BJ (cell line): ENCODE measurements around the gene TXN2. TPM values are rescaled to one million over a fixed set of nuclear protein-coding genes. Genes with fewer than 3 reads are reported as not detected.
"Not testable (repeated sequence)": the region's sequence is repeated elsewhere in the genome, so short reads cannot be mapped to it uniquely, and the experiment has no call there.

ENCODE experiments used
- CTCF ChIA-PET: fragments of 350-600 bp; formaldehyde crosslinking; extraction: SDS; loops from one replicate; lab custom pipeline; 2021; ENCODE audit warnings: antibody characterized with exemption, inconsistent platforms; lab: Yijun Ruan, JAX
- POLR2A ChIA-PET: fragments of 300-600 bp; sonication (Branson Sonifier 250); formaldehyde crosslinking; extraction: SDS; loops from one replicate; lab custom pipeline; 2021; ENCODE audit warnings: antibody characterized with exemption; lab: Charles Lee
- DNase-seq: peaks from one replicate; pipeline ENCODE4 v3.0.0-alpha.2; 2011; ENCODE audit warnings: low read depth
- H3K27me3 ChIP-seq: 2 replicates; pipeline ENCODE4 v1.6.0; 2011; ENCODE audit warnings: low read length; ENCODE audit not compliant: control insufficient read depth, insufficient read depth
- H3K36me3 ChIP-seq: 2 replicates; pipeline ENCODE4 v1.5.1; 2011; ENCODE audit warnings: low read length; ENCODE audit not compliant: control insufficient read depth, insufficient read depth
- H3K4me3 ChIP-seq: 2 replicates; pipeline ENCODE4 v1.5.1; 2011; ENCODE audit warnings: low read depth, mild to moderate bottlenecking, control low read depth, low read length
- CTCF ChIP-seq: IDR thresholded peaks from 2 replicates; pipeline ENCODE4 v1.5.1; 2011; ENCODE audit warnings: low read depth, mild to moderate bottlenecking, control low read depth, inconsistent platforms, low read length, moderate library complexity; ENCODE audit not compliant: insufficient read depth
- polyA plus RNA-seq: library from polyadenylated mRNA; depleted of rRNA; stranded (reverse); fragments of >200 nt; gene quantifications from 2 replicates; pipeline ENCODE4 v1.2.3, GENCODE V29; 2011

TXN2 gene
- polyA plus RNA-seq, 1 experiment, result 192 TPM

- ChIA-PET CTCF (interaction anchor here (7.7 kb wide), 1 partner anchor 10 kb away, joined by 63 read pairs; no protein-coding TSS in a partner anchor), POLR2A (no interaction called here)
- no peak for DNase-seq
- peaks cover 53% of the 10 kb centered on the region for H3K36me3 ChIP-seq
- no peaks in the 10 kb centered on the region for H3K27me3 ChIP-seq
- H3K4me3 ChIP-seq, result no peak overlapping the region
- TF ChIP-seq CTCF, result no peak
These were observed 39.0 kb upstream of the TXN2 start for GRCh38 chr22:36520423-36520822.

GRCh38 chr22:36519906-36520305, 38.5 kb upstream of the TXN2 start:
- peaks cover 55% of the 10 kb centered on the region for H3K36me3 ChIP-seq
- H3K4me3 ChIP-seq, H3K27me3 ChIP-seq, DNase-seq: not testable (repeated sequence)
- CTCF ChIA-PET, result interaction anchor here (7.7 kb wide), 1 partner anchor 9 kb away, joined by 63 read pairs; no protein-coding TSS in a partner anchor
- POLR2A ChIA-PET, result interaction anchor here (0.6 kb wide), 1 partner anchor 242 kb away, joined by 3 read pairs; no protein-coding TSS in a partner anchor

GRCh38 chr22:36514766-36515165, 33.3 kb upstream of the TXN2 start:
- no peak for TF ChIP-seq CTCF
- no peaks in the 10 kb centered on the region for H3K27me3 ChIP-seq
- POLR2A ChIA-PET, result no interaction called here
- H3K36me3 ChIP-seq, result peaks cover 56% of the 10 kb centered on the region
- H3K4me3 ChIP-seq, result no peak overlapping the region
- DNase-seq, result no peak
- CTCF ChIA-PET, result no interaction called here

- CTCF ChIA-PET, result interaction anchor here (4.7 kb wide), 1 partner anchor 10 kb away, joined by 63 read pairs; no protein-coding TSS in a partner anchor
- POLR2A ChIA-PET, result interaction anchor here (0.6 kb wide), 1 partner anchor 16 kb away, joined by 3 read pairs; no protein-coding TSS in a partner anchor
- no peak for TF ChIP-seq CTCF
These were observed 31.6 kb upstream of the TXN2 start for GRCh38 chr22:36512991-36513390.

GRCh38 chr22:36512333-36512732, 30.9 kb upstream of the TXN2 start:
- ChIA-PET POLR2A (interaction anchor here (0.6 to 0.7 kb wide), 2 partner anchors 17 to 34 kb away, joined by 3 to 8 read pairs; no protein-coding TSS in a partner anchor), CTCF (interaction anchor here (4.7 kb wide), 1 partner anchor 10 kb away, joined by 63 read pairs; no protein-coding TSS in a partner anchor)
- H3K27me3 ChIP-seq, result no peaks in the 10 kb centered on the region
- no peak for DNase-seq
- peaks cover 38% of the 10 kb centered on the region for H3K36me3 ChIP-seq
- no peak overlapping the region for H3K4me3 ChIP-seq
- no peak for TF ChIP-seq CTCF

More at GRCh38 chr22:36512991-36513390, 31.6 kb upstream of the TXN2 start:
- H3K36me3 ChIP-seq, result peaks cover 41% of the 10 kb centered on the region
- DNase-seq, result no peak
- no peak overlapping the region for H3K4me3 ChIP-seq
- no peaks in the 10 kb centered on the region for H3K27me3 ChIP-seq
